NCI-H1105 treated with DMSO at 0.1 percent for 48 hours (cell line): ENCODE measurements around the gene PRDM11.

Experiments used
- DNase-seq: peaks from one replicate; lab custom pipeline; 2025; lab: John Stamatoyannopoulos, UW

The PRDM11 gene

DNA sequence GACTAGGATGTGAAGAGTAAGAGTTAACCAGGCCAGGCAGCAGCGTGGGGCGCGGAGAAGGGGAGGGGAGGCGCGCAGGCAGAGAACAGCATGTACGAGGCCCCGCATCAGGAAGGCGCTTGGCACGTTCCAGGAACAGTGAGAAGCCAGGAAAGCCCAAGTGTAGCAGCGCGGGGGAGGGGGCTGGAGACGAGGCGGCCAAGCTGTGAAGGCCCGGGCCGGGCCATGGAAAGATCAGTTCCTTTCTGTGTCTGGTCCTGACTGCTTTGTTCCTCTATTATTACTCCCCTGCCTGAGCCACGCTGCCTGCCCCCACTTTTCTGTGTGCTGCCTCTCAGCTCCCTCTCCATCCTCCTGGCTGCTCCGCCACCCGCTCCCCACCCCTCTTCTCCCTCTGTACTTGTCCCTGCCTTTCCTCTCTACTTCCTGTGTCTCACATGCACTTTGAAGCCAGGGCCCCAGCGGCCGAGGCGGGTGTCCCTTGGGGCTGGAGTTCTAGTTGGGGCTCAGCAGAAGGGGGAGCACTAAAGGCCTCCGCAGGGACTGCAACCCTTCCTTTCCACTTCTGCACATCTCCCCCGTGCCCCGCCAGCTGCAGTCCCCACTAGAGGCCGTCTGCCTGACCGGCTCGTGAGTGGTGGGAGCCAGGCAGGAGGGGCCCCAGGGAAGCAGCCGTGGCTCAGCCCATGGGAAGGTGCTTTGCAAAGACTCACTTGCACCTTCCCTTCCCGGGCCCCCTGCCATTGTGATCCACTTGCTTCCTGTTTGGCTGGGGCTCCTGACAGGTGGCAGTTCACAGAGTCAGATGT, 63.7 kb downstream of the PRDM11 start:
- no peak for DNase-seq

DNA sequence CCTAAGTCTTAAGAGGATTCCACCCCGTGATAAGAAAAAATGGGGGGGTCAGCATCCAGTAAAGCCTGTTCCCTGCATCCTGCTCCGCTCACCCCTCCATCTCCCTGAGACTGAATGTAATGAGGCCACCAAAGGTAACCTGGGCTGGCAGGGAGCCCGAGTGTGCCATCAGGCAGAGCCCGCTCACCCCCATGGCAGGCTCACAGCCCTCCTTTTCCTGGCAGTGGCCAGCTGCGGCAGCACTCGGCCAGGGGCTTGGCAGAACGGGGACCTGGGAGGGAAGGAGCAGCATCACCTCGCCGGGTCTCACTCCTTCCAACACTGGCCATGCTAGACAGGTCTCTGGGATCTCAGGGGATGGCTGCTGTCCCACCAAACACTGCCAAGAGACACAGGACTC, 64.4 kb downstream of the PRDM11 start:
- DNase-seq: no peak

- no peak for DNase-seq
These were observed 65.3 kb downstream of the PRDM11 start for GRCh38 chr11:45211732-45212131.

DNA sequence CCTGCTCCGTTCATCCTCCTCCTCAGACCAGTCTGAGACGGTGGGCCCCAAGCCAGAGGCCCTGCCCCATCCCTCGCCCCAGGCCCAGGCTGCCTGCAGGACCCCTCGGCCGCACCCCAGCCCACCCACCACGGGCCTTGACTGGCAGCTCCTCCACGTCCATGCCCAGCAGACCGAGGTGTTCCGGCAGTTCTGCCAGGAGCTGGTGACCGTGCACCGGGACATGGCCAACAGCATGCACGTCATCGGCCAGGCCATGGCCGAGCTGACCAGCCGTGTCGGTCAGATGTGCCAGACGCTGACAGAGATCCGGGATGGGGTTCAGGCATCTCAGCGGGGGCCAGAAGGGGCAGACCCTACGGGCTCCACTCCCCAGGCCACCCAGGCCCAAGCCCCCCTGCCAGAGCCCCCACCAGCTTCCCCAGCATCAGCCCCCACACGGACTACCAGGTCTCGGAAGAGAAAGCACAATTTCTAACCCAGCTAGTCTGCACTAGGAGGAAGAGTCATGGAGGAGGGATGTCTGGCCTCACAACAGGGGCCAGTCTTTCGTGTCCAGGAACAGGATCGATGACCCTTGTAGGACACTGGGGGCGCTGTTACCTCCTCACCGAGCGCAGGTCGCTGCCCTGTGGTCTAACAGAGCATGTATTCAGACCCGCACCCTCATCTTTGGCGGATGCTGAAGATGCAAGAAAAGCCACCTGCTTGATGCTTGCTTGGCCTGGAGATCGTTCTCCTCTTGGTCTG, 66.3 kb downstream of the PRDM11 start:
- no peak for DNase-seq

DNA sequence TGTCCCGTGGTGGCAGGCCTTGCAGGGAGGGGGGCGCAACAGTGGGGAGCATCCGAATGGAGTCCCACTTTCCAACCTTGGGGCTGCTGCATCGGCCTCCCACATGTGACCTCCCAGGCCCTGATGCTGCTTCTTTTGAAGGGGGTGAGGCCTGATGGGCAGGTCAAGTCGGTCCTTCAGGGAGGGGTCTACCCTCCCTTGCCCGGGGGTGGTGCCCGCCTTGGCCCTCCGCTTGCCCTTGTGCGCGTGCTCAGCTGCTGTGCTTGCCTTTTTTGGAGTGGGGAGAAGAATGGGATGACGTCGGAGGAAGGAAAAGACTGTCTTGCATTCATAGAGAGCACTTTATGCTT, 66.9 kb downstream of the PRDM11 start:
- DNase-seq: no peak

DNA sequence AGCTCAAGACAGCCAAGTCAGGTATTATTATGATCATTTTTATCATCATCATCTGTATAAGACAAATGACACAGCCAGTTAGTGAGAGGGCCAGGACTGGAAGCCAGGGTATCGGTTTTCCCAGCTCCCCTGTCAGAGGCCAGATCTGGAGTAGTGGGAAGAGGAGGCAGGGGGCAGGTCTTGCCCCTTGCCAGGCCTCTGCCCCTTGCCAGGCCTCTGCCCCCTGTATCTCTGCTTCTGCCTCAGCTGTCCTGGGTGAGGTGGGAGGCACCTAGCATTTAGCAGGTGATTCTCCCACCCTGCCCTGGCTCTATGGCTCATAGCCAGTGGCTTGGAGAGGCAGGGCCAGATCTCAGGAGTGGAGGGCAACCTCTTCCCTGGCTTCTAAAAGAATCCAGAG, 67.3 kb downstream of the PRDM11 start:
- DNase-seq: no peak

- no peak for DNase-seq
These were observed 68.8 kb downstream of the PRDM11 start for GRCh38 chr11:45215098-45215865.

DNA sequence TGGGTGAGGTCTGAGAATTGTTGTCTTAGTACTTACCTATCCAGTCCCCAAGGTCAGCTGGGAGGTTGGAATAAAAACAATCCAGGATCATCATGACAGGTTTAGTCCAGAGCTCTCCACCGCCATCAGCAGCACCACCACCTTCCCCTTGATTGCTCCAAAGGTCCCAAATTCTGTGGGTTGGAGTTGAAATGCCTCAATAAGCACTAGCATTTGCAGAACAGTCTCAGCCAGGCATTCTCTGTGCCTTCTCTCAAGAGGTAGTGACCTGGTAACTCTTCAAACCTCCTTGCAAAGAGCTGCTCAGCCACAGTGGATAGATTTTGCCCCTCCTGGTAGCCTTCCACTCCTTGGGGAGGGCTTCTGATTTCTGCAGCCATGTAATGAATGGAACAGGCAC, 69.6 kb downstream of the PRDM11 start:
- no peak for DNase-seq

GRCh38 chr11:45216901-45217300, 70.5 kb downstream of the PRDM11 start:
- DNase-seq: no peak

DNA sequence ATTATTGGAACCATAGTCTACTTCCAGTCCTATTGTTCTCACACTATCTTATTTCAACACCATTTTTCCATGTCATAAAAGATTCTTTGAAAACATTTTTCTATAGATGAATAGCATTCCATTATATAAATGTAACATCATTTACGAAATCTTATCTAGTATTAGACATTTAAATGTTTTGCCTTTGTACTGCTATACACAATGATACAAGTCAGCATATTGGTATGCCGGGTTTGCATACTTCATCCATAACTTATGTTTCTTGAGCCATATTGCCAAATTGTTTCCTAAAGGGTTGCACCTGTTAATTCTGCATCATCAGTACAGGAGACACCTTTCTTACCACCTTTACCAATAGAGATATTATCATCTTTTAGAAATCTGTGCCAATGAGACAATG, 71.6 kb downstream of the PRDM11 start:
- DNase-seq: no peak

GRCh38 chr11:45218705-45219104, 72.3 kb downstream of the PRDM11 start:
- no peak for DNase-seq

DNA sequence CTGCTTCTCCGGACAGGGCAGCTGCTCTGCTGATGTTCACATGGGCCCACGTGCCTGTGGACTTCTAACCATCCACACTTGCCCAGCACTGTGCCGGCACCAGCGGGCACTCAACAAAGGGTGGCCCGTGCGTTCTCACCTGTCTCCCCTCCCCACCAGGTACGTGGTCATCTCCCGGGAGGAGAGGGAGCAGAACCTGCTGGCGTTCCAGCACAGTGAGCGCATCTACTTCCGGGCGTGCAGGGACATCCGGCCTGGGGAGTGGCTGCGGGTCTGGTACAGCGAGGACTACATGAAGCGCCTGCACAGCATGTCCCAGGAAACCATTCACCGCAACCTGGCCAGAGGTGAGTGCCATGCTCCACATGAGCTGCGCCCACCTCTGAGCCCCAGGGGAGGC, 73.0 kb downstream of the PRDM11 start:
- no peak for DNase-seq

GRCh38 chr11:45223496-45223895, 77.1 kb downstream of the PRDM11 start:
- DNase-seq: no peak

DNA sequence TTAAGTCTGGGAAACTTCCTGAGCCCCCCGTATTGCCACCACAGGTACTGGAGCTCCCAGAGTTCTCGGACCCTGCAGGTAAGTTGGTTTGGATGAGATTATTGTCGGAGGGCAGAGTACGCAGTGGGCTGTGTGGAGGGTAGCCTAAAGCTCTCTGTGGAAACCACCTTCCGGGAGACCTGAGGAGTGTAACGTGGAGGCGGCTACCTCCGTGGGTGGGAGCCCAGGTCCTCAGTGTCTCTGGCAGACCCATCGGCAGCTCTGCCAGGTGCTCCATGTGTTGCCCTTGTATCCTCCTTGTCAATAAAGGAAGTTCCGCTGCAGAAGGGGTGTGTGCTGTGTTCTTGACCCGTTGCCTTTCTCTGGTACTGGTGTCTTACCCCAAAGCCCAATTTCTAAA, 78.3 kb downstream of the PRDM11 start:
- DNase-seq: no peak

DNA sequence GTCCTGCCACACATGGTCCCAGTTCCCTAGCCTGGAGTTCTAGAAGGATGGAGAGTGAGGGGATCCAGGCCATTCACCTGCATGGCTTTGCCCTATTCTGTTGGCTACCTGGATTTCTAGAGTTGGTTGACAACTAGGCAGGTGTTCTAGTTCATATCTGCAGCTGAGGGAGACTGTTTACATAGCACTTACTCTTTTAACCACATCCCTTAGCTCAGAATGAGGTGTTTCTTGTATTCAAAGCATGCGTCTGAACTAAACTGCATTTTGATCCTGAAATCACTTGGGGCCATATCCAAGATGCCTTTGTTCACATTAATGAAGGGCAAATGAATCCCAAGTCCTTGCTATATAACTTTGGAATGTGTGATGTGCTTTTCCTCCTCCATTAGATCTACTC, 78.8 kb downstream of the PRDM11 start:
- no peak for DNase-seq

GRCh38 chr11:45225961-45226871, 79.8 kb downstream of the PRDM11 start:
- no peak for DNase-seq

DNA sequence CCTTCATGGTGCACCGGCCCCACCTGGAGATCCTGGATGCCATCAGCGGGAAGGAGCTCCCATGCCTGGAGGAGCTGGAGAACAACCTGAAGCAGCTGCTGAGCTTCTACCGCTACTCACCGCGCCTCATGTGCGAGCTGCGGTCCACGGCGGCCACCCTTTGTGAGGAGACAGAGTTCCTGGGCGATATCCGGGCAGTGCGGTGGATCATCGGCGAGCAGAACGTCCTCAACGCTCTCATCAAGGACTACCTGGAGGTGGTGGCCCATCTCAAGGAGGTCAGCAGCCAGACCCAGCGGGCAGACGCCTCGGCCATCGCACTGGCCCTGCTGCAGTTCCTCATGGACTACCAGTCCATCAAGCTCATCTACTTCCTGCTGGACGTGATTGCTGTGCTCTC, 80.5 kb downstream of the PRDM11 start:
- no peak for DNase-seq

GRCh38 chr11:45227836-45228235, 81.4 kb downstream of the PRDM11 start:
- no peak for DNase-seq

- DNase-seq: no peak
These were observed 83.1 kb downstream of the PRDM11 start for GRCh38 chr11:45229401-45230020.

- DNase-seq: no peak
These were observed 86.1 kb downstream of the PRDM11 start for GRCh38 chr11:45232341-45233080.
